Endothelial cell of umbilical vein (primary cell): Measurements from ENCODE around the gene ULK4. TPM values are rescaled to one million over a fixed set of nuclear protein-coding genes. Genes with fewer than 3 reads are reported as not detected.

Experiments used
- BruUV-seq: library from RNA; stranded (reverse); fragments of 400-500 nt; replicated peaks from 2 replicates; lab custom pipeline; 2021; lab: Mats Ljungman, UMichigan
- CTCF ChIA-PET: fragments of 300-600, 350-600 bp; sonication (Branson Sonifier 250); formaldehyde crosslinking; loops from one replicate; lab custom pipeline; 2021; ENCODE audit warnings: antibody characterized with exemption, inconsistent platforms; lab: Charles Lee
- POLR2A ChIA-PET: fragments of 300-600, 350-600 bp; sonication (Branson Sonifier 250); formaldehyde crosslinking; loops from one replicate; lab custom pipeline; 2021; ENCODE audit warnings: antibody characterized with exemption, inconsistent platforms; lab: Charles Lee
- DNase-seq: peaks from one replicate; pipeline ENCODE4 v3.0.0-alpha.2; 2011; ENCODE audit warnings: low read depth, low spot score
- FAIRE-seq: peaks from 2 replicates; lab custom pipeline; 2011; peaks lifted over from hg19 to GRCh38; lab: Jason Lieb, UNC
- H2AFZ ChIP-seq: 2 replicates; pipeline ENCODE4 v1.6.0; 2012; ENCODE audit warnings: low read depth, low read length, control low read depth, inconsistent platforms
- H3K27ac ChIP-seq: 2 replicates; pipeline ENCODE4 v1.5.1; 2011; ENCODE audit warnings: low read depth, mild to moderate bottlenecking, control low read depth, low read length, moderate library complexity; ENCODE audit not compliant: insufficient read depth
- H3K27me3 ChIP-seq, 2 experiments: 2 replicates each; pipeline versions ENCODE4 v1.6.0 to v1.6.1; 2011; ENCODE audit warnings: low read length in 2 of 2, mixed read lengths in 1 of 2; ENCODE audit not compliant: control insufficient read depth in 2 of 2, insufficient read depth in 2 of 2
- H3K36me3 ChIP-seq, 2 experiments: 2 replicates in 1 of 2; 3 replicates in 1 of 2; pipeline ENCODE4 v1.5.1; 2011; ENCODE audit warnings: low read length in 2 of 2, mild to moderate bottlenecking in 1 of 2, moderate library complexity in 1 of 2; ENCODE audit not compliant: control insufficient read depth in 2 of 2, insufficient read depth in 2 of 2; ENCODE audit errors: extremely low read depth in 1 of 2
- H3K4me1 ChIP-seq: 3 replicates; pipeline ENCODE4 v1.5.1; 2011; ENCODE audit warnings: mild to moderate bottlenecking, low read length; ENCODE audit not compliant: control insufficient read depth, insufficient read depth; ENCODE audit errors: extremely low read depth
- H3K4me2 ChIP-seq: 2 replicates; pipeline ENCODE4 v1.6.1; 2011; ENCODE audit warnings: low read length, control low read depth, mixed read lengths; ENCODE audit not compliant: insufficient read depth
- H3K4me3 ChIP-seq, 3 experiments: fragments of 200-600 bp in 1 of 3; sonication (generic), shearing (Covaris generic) in 1 of 3; replicated peaks in 1 of 3; 2 replicates each; pipeline ENCODE4 v1.5.1; 2011 to 2016; ENCODE audit warnings: control low read depth in 3 of 3, low read length in 3 of 3, mild to moderate bottlenecking in 2 of 3, inconsistent platforms in 1 of 3, low read depth in 1 of 3, moderate library complexity in 1 of 3; ENCODE audit not compliant: insufficient read depth in 1 of 3
- H3K79me2 ChIP-seq: 2 replicates; pipeline ENCODE4 v1.6.0; 2012; ENCODE audit warnings: low read length, inconsistent platforms; ENCODE audit not compliant: control insufficient read depth, insufficient read depth
- H3K9ac ChIP-seq: replicated peaks from 2 replicates; pipeline ENCODE3; 2011; ENCODE audit warnings: low read length, control low read depth; ENCODE audit not compliant: insufficient read depth; ENCODE audit errors: extremely low read depth
- H3K9me1 ChIP-seq: replicated peaks from 3 replicates; pipeline ENCODE4 v1.6.0; 2011; ENCODE audit warnings: mild to moderate bottlenecking, low read length; ENCODE audit not compliant: control insufficient read depth, insufficient read depth; ENCODE audit errors: extremely low read depth
- H3K9me3 ChIP-seq: replicated peaks from 2 replicates; pipeline ENCODE4 v1.5.1; 2012; ENCODE audit warnings: low read length, inconsistent platforms; ENCODE audit not compliant: control insufficient read depth, insufficient read depth
- H4K20me1 ChIP-seq: replicated peaks from 2 replicates; pipeline ENCODE3; 2011; ENCODE audit warnings: mild to moderate bottlenecking, low read length; ENCODE audit not compliant: control insufficient read depth, insufficient read depth; ENCODE audit errors: extremely low read depth
- EZH2 ChIP-seq: IDR thresholded peaks from 2 replicates; pipeline ENCODE4 v1.6.1; 2012; ENCODE audit warnings: borderline replicate concordance, low read depth, mild to moderate bottlenecking, moderate library complexity, low read length, inconsistent platforms; ENCODE audit not compliant: severe bottlenecking
- FOS ChIP-seq: IDR thresholded peaks from 2 replicates; pipeline ENCODE4 v1.6.1; 2011; ENCODE audit warnings: mild to moderate bottlenecking, low read length, moderate library complexity, borderline replicate concordance; ENCODE audit not compliant: insufficient read depth
- GATA2 ChIP-seq: IDR thresholded peaks from 2 replicates; pipeline ENCODE4 v1.7.0; 2011; ENCODE audit warnings: low read depth, mild to moderate bottlenecking, moderate library complexity, mixed read lengths, low read length; ENCODE audit not compliant: insufficient read length, insufficient read depth
- JUN ChIP-seq: IDR thresholded peaks from 2 replicates; pipeline ENCODE4 v1.6.1; 2011; ENCODE audit warnings: borderline replicate concordance, low read depth; ENCODE audit not compliant: insufficient read length, insufficient read depth
- MYC ChIP-seq: IDR thresholded peaks from one replicate; pipeline ENCODE4 v1.6.1; 2011; ENCODE audit warnings: mild to moderate bottlenecking, low read depth, low read length
- POLR2A ChIP-seq: IDR thresholded peaks from 2 replicates; pipeline ENCODE4 v1.6.1; 2012; ENCODE audit warnings: low read depth, mild to moderate bottlenecking, control low read depth, low read length
- POLR2AphosphoS5 ChIP-seq: IDR thresholded peaks from 2 replicates; pipeline ENCODE4 v1.6.1; 2012; ENCODE audit warnings: low read depth, mild to moderate bottlenecking, control low read depth, low read length, moderate library complexity; ENCODE audit not compliant: insufficient read depth
- dilution Hi-C: fragments of 300-500 bp; cut with MboI; formaldehyde crosslinking; loops from one replicate; pipeline ENCODE4 v1.15.0; 2019; ENCODE audit warnings: low sequenced_read_pairs; ENCODE audit not compliant: extremely low pct_ligation_motif_present
- intact Hi-C: fragments of 100-400 bp; cut with micrococcal nuclease; formaldehyde crosslinking; loops from one replicate; pipeline ENCODE4 v1.10.0; 2022
- polyA plus RNA-seq, 4 experiments: library from polyadenylated mRNA; depleted of rRNA in 3 of 4; stranded (reverse) in 3 of 4; unstranded in 1 of 4; fragments of >200 nt; gene quantifications; 2 replicates each; pipeline versions ENCODE4 v1.2.1 to v1.2.3, GENCODE V29; 2011 to 2012; ENCODE audit warnings: missing spikeins in 1 of 4
- total RNA-seq: library from RNA; stranded (reverse); gene quantifications from 2 replicates; pipeline ENCODE4 v1.2.3, GENCODE V29; 2021
- TF ChIP-seq, protein P1 (sequence below): IDR thresholded peaks from 2 replicates; pipeline ENCODE4 v1.6.1; 2011; ENCODE audit not compliant: insufficient read depth, insufficient read length
- TF ChIP-seq, protein P2 (sequence below), 2 donors: IDR thresholded peaks; 1 replicate in 1 of 2; 2 replicates in 1 of 2; pipeline ENCODE4 v1.5.1; 2011; ENCODE audit warnings: low read length in 2 of 2, mild to moderate bottlenecking in 2 of 2, moderate library complexity in 2 of 2, control low read depth in 1 of 2, inconsistent platforms in 1 of 2, low read depth in 1 of 2; ENCODE audit not compliant: insufficient read depth in 1 of 2; ENCODE audit errors: extremely low read depth in 1 of 2

Gene ULK4
- total and polyA plus RNA-seq, 2 donors (not counting 3 experiments of a cell fraction or from before 2014, with no cell fraction given) = 3.3 to 16.0 TPM

DNA sequence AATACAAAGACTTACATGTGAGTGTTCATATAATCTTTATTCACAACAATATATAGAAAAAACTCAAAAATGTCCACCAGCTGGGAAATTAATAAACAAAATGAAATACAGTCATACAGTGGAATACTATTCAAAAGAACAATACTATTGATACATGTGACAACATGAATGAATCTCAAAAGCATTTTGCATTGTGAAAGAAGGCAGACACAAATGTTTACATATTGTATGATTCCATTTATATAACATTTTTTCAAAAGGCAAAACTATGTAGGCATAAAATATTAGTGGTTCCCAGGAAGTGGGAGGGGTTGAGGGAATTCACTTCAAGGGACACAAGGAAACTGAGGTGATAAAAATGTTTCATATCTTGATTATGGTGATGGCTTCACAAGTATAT lies 459.4 kb downstream of the ULK4 start:
- TF ChIP-seq, protein P1, sequence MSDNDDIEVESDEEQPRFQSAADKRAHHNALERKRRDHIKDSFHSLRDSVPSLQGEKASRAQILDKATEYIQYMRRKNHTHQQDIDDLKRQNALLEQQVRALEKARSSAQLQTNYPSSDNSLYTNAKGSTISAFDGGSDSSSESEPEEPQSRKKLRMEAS = no peak
- TF ChIP-seq POLR2AphosphoS5 (no peak), FOS (no peak), POLR2A (no peak), MYC (no peak), GATA2 (no peak), JUN (no peak), EZH2 (no peak)
- TF ChIP-seq, protein P2, sequence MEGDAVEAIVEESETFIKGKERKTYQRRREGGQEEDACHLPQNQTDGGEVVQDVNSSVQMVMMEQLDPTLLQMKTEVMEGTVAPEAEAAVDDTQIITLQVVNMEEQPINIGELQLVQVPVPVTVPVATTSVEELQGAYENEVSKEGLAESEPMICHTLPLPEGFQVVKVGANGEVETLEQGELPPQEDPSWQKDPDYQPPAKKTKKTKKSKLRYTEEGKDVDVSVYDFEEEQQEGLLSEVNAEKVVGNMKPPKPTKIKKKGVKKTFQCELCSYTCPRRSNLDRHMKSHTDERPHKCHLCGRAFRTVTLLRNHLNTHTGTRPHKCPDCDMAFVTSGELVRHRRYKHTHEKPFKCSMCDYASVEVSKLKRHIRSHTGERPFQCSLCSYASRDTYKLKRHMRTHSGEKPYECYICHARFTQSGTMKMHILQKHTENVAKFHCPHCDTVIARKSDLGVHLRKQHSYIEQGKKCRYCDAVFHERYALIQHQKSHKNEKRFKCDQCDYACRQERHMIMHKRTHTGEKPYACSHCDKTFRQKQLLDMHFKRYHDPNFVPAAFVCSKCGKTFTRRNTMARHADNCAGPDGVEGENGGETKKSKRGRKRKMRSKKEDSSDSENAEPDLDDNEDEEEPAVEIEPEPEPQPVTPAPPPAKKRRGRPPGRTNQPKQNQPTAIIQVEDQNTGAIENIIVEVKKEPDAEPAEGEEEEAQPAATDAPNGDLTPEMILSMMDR (IDR thresholded peaks at IDR 0.05; ENCODE audit: extremely low read depth in 1 of 2, insufficient read depth in 1 of 2, low read depth in 1 of 2, low read length in 2 of 2) = no peak
- FAIRE-seq (no peak), DNase-seq (no peak)
- intact Hi-C loops = no loop called here
- Histone ChIP-seq H4K20me1 (no peaks in the 10 kb centered on the region), H3K4me1 (no peaks in the 10 kb centered on the region), H3K4me2 (no peak overlapping the region), H3K27ac (no peak overlapping the region), H3K36me3 (no peaks in the 10 kb centered on the region), H3K79me2 (no peaks in the 10 kb centered on the region), H3K9ac (no peak overlapping the region), H2AFZ (no peak overlapping the region), H3K4me3 (no peak overlapping the region), H3K9me1 (no peaks in the 10 kb centered on the region), H3K9me3 (no peaks in the 10 kb centered on the region), H3K27me3 (no peaks in the 10 kb centered on the region)
- POLR2A ChIA-PET = no interaction called here
- CTCF ChIA-PET = no interaction called here
- no TSS peak for BruUV-seq
- dilution Hi-C loops = no loop called here
